HepG2 (cell line): Measurements from ENCODE around the gene PRKCE. TPM values are rescaled to one million over a fixed set of nuclear protein-coding genes. Genes with fewer than 3 reads are reported as not detected.
A peak's percentile ranks its signal among the peaks of the same experiment; 100 is the strongest.

Source experiments
- ADNP ChIP-seq: sonication (generic); formaldehyde crosslinking; IDR thresholded peaks from 2 replicates; pipeline ENCODE4 v1.4.0; 2020; ENCODE audit warnings: missing genetic modification reagents
- BCL6 ChIP-seq: IDR thresholded peaks from 2 replicates; pipeline ENCODE4 v1.6.1; 2016; ENCODE audit warnings: missing genetic modification reagents, missing compliant biosample characterization
- FOXM1 ChIP-seq: sonication (generic); formaldehyde crosslinking; IDR thresholded peaks from 2 replicates; pipeline ENCODE4 v1.5.0; 2020; ENCODE audit warnings: missing genetic modification reagents
- GZF1 ChIP-seq: sonication (generic); formaldehyde crosslinking; IDR thresholded peaks from 2 replicates; pipeline ENCODE4 v1.5.1; 2020; ENCODE audit warnings: mild to moderate bottlenecking, missing genetic modification reagents
- KAT2B ChIP-seq: fragments of 150-350 bp; IDR thresholded peaks from 2 replicates; pipeline ENCODE4 v1.6.1; 2014; ENCODE audit warnings: low read depth, low read length, borderline replicate concordance
- MAFG ChIP-seq: sonication (generic); formaldehyde crosslinking; IDR thresholded peaks from 2 replicates; pipeline ENCODE4 v1.5.1; 2020; ENCODE audit warnings: mild to moderate bottlenecking, missing genetic modification reagents
- PAX8 ChIP-seq: sonication (generic); formaldehyde crosslinking; IDR thresholded peaks from 2 replicates; pipeline ENCODE4 v1.8.0; 2022; ENCODE audit warnings: mild to moderate bottlenecking, missing genetic modification reagents, borderline replicate concordance
- PRPF4 ChIP-seq: fragments of 200-400 bp; formaldehyde crosslinking; IDR thresholded peaks from 2 replicates; pipeline ENCODE4 v1.6.1; 2016; ENCODE audit warnings: low read length, low read depth; ENCODE audit not compliant: poor library complexity, severe bottlenecking
- SATB2 ChIP-seq: sonication (generic); formaldehyde crosslinking; IDR thresholded peaks from 2 replicates; pipeline ENCODE4 v1.5.0; 2020; ENCODE audit warnings: missing genetic modification reagents
- SMAD9 ChIP-seq: sonication (generic); formaldehyde crosslinking; IDR thresholded peaks from 2 replicates; pipeline ENCODE4 v1.5.1; 2020; ENCODE audit warnings: mild to moderate bottlenecking, missing genetic modification reagents
- TOE1 ChIP-seq: sonication (generic); formaldehyde crosslinking; IDR thresholded peaks from 2 replicates; pipeline ENCODE4 v1.4.0; 2020; ENCODE audit warnings: mild to moderate bottlenecking, missing genetic modification reagents
- TP53 ChIP-seq: sonication (generic); formaldehyde crosslinking; conservative IDR thresholded peaks from 2 replicates; pipeline ENCODE4 v1.4.0; 2020; ENCODE audit warnings: missing genetic modification reagents
- ZFP36 ChIP-seq: fragments of 150-350 bp; IDR thresholded peaks from 2 replicates; pipeline ENCODE4 v1.6.1; 2018; ENCODE audit warnings: borderline replicate concordance, low read length, low read depth; ENCODE audit not compliant: partially characterized antibody
- ZNF143 ChIP-seq: sonication (generic); formaldehyde crosslinking; IDR thresholded peaks from 2 replicates; pipeline ENCODE4 v1.4.0; 2020; ENCODE audit warnings: missing genetic modification reagents
- ZNF235 ChIP-seq: sonication (generic); formaldehyde crosslinking; IDR thresholded peaks from 2 replicates; pipeline ENCODE4 v1.8.1; 2023; ENCODE audit warnings: mild to moderate bottlenecking, missing genetic modification reagents, borderline replicate concordance
- ZNF550 ChIP-seq: sonication (generic); formaldehyde crosslinking; IDR thresholded peaks from 2 replicates; pipeline ENCODE4 v1.4.0; 2020; ENCODE audit warnings: mild to moderate bottlenecking, missing genetic modification reagents, borderline replicate concordance
- ZZZ3 ChIP-seq: sonication (generic); formaldehyde crosslinking; IDR thresholded peaks from 2 replicates; pipeline ENCODE4 v1.4.0; 2020; ENCODE audit warnings: missing genetic modification reagents, mild to moderate bottlenecking, borderline replicate concordance
- polyA plus RNA-seq, 8 experiments: library from polyadenylated mRNA; depleted of rRNA in 3 of 8; stranded (reverse) in 7 of 8; unstranded in 1 of 8; fragments of >200 nt; fragmentation: Illumina TruSeq in 4 of 8; extraction: Trizol in 4 of 8; gene quantifications; 2 replicates each; pipeline versions ENCODE4 v1.2.1 to v1.2.3, GENCODE V29; 2011 to 2016; ENCODE audit warnings: low read depth in 4 of 8, missing spikeins in 1 of 8, mixed read lengths in 1 of 8; ENCODE audit not compliant: insufficient read depth in 1 of 8
- total RNA-seq, 5 experiments: library from RNA; depleted of rRNA; stranded (reverse); fragments of >200 nt; fragmentation: Illumina TruSeq; extraction: Trizol; gene quantifications; 2 replicates each; pipeline ENCODE4 v1.2.3, GENCODE V29; 2016; ENCODE audit warnings: low read depth in 1 of 5
- TF ChIP-seq, protein P1 (sequence below): sonication (generic); formaldehyde crosslinking; IDR thresholded peaks from 2 replicates; pipeline ENCODE4 v1.5.1; 2020; ENCODE audit warnings: mild to moderate bottlenecking, missing genetic modification reagents, borderline replicate concordance
- TF ChIP-seq, protein P2 (sequence below): sonication (generic); formaldehyde crosslinking; IDR thresholded peaks from 2 replicates; pipeline ENCODE4 v1.4.0; 2020; ENCODE audit warnings: missing genetic modification reagents
- TF ChIP-seq, protein P3 (sequence below): sonication (generic); formaldehyde crosslinking; IDR thresholded peaks from 2 replicates; pipeline ENCODE4 v1.9.0; 2021; ENCODE audit warnings: mild to moderate bottlenecking, missing genetic modification reagents
- TF ChIP-seq, protein P4 (sequence below): sonication (generic); formaldehyde crosslinking; IDR thresholded peaks from 2 replicates; pipeline ENCODE4 v1.8.0; 2022; ENCODE audit warnings: mild to moderate bottlenecking, missing genetic modification reagents, moderate library complexity

Gene PRKCE
- total and polyA plus RNA-seq, 2 of the 13 experiments (the other 11 are each of a cell fraction or from before 2014, with no cell fraction given): 1.0 to 3.9 TPM

DNA sequence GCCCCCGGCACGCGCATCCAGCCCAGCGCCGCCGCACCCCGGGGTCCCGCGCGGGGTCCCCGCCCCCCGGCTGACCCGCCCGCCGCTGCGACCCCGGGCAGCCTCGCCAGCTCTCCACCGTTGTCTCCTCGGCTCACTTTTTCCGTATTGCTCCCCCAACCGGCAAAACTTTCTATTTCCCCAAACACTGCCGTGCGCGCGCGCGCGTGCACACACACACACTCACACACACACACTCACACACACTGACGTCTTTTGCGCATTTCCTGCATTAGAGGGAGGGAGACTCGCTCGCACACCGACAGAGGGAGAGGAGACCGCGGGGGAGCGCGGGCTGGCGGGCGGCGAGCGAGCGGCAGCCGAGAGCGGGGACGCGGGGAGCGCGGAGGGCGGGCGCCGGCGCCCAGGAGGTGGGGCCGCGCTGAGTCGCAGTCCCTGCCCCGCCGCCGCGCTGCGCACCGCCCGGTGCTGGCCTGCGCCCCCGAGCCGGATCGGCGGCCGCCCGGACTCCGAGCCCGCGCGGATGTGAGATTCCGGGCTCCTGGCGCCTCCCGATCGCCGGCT, 542 bp upstream of the PRKCE start (continued):
- TF ChIP-seq, protein P1, sequence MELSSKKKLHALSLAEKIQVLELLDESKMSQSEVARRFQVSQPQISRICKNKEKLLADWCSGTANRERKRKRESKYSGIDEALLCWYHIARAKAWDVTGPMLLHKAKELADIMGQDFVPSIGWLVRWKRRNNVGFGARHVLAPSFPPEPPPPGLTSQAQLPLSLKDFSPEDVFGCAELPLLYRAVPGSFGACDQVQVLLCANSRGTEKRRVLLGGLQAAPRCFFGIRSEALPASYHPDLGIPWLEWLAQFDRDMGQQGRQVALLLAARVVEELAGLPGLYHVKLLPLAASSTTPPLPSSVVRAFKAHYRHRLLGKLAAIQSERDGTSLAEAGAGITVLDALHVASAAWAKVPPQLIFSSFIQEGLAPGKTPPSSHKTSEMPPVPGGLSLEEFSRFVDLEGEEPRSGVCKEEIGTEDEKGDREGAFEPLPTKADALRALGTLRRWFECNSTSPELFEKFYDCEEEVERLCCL (CRISPR knock-in tag): no peak
- TF ChIP-seq ADNP (CRISPR knock-in tag) (no peak), BCL6 (peak; percentile 65; the same call in 1 of the 2 replicates), TOE1 (CRISPR knock-in tag) (no peak; the same call in 1 of the 2 replicates), MAFG (CRISPR knock-in tag) (no peak), ZNF143 (CRISPR knock-in tag) (0 out of 2 replicates have a peak, but pooled peaks have one; percentile 14), GZF1 (0 out of 2 replicates have a peak, but pooled peaks have one; percentile 75), PAX8 (CRISPR knock-in tag) (peak; percentile 96; the same call in 1 of the 2 replicates), ZFP36 (no peak), KAT2B (no peak), TP53 (peak; percentile 26; the same call in 1 of the 2 replicates), SATB2 (no peak), ZZZ3 (CRISPR knock-in tag) (peak; percentile 46; the same call in 1 of the 2 replicates), SMAD9 (CRISPR knock-in tag) (no peak), PRPF4 (no peak), FOXM1 (CRISPR knock-in tag) (0 out of 2 replicates have a peak, but pooled peaks have one; percentile 25), ZNF550 (CRISPR knock-in tag) (no peak), ZNF235 (CRISPR knock-in tag) (no peak)
- TF ChIP-seq, protein P2, sequence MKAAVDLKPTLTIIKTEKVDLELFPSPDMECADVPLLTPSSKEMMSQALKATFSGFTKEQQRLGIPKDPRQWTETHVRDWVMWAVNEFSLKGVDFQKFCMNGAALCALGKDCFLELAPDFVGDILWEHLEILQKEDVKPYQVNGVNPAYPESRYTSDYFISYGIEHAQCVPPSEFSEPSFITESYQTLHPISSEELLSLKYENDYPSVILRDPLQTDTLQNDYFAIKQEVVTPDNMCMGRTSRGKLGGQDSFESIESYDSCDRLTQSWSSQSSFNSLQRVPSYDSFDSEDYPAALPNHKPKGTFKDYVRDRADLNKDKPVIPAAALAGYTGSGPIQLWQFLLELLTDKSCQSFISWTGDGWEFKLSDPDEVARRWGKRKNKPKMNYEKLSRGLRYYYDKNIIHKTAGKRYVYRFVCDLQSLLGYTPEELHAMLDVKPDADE (CRISPR knock-in tag): no peak
- TF ChIP-seq, protein P3, sequence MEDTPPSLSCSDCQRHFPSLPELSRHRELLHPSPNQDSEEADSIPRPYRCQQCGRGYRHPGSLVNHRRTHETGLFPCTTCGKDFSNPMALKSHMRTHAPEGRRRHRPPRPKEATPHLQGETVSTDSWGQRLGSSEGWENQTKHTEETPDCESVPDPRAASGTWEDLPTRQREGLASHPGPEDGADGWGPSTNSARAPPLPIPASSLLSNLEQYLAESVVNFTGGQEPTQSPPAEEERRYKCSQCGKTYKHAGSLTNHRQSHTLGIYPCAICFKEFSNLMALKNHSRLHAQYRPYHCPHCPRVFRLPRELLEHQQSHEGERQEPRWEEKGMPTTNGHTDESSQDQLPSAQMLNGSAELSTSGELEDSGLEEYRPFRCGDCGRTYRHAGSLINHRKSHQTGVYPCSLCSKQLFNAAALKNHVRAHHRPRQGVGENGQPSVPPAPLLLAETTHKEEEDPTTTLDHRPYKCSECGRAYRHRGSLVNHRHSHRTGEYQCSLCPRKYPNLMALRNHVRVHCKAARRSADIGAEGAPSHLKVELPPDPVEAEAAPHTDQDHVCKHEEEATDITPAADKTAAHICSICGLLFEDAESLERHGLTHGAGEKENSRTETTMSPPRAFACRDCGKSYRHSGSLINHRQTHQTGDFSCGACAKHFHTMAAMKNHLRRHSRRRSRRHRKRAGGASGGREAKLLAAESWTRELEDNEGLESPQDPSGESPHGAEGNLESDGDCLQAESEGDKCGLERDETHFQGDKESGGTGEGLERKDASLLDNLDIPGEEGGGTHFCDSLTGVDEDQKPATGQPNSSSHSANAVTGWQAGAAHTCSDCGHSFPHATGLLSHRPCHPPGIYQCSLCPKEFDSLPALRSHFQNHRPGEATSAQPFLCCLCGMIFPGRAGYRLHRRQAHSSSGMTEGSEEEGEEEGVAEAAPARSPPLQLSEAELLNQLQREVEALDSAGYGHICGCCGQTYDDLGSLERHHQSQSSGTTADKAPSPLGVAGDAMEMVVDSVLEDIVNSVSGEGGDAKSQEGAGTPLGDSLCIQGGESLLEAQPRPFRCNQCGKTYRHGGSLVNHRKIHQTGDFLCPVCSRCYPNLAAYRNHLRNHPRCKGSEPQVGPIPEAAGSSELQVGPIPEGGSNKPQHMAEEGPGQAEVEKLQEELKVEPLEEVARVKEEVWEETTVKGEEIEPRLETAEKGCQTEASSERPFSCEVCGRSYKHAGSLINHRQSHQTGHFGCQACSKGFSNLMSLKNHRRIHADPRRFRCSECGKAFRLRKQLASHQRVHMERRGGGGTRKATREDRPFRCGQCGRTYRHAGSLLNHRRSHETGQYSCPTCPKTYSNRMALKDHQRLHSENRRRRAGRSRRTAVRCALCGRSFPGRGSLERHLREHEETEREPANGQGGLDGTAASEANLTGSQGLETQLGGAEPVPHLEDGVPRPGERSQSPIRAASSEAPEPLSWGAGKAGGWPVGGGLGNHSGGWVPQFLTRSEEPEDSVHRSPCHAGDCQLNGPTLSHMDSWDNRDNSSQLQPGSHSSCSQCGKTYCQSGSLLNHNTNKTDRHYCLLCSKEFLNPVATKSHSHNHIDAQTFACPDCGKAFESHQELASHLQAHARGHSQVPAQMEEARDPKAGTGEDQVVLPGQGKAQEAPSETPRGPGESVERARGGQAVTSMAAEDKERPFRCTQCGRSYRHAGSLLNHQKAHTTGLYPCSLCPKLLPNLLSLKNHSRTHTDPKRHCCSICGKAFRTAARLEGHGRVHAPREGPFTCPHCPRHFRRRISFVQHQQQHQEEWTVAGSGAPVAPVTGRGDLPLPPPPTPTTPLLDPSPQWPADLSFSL: peak; percentile 97
- TF ChIP-seq, protein P4, sequence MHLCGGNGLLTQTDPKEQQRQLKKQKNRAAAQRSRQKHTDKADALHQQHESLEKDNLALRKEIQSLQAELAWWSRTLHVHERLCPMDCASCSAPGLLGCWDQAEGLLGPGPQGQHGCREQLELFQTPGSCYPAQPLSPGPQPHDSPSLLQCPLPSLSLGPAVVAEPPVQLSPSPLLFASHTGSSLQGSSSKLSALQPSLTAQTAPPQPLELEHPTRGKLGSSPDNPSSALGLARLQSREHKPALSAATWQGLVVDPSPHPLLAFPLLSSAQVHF: peak; percentile 76; the same call in 1 of the 2 replicates
